Smooth muscle cell (in vitro differentiated cells): ENCODE measurements around the gene GJC2. TPM values are rescaled to one million over a fixed set of nuclear protein-coding genes. Genes with fewer than 3 reads are reported as not detected.

Source experiments
- DNase-seq: peaks from one replicate; lab custom pipeline; 2025; ENCODE audit not compliant: unreplicated experiment; lab: John Stamatoyannopoulos, UW
- H2AFZ ChIP-seq: fragments of 200-600 bp; sonication (generic); 2 replicates; pipeline ENCODE4 v1.6.0; 2016; ENCODE audit warnings: antibody characterized with exemption, low read depth, mild to moderate bottlenecking
- H3F3A ChIP-seq: fragments of 200-600 bp; sonication (generic); 2 replicates; pipeline ENCODE4 v1.6.0; 2017; ENCODE audit warnings: antibody characterized with exemption, low read depth
- H3K27ac ChIP-seq: fragments of 200-600 bp; sonication (generic); 2 replicates; pipeline ENCODE4 v1.5.1; 2016; ENCODE audit warnings: low read depth, mild to moderate bottlenecking
- H3K27me3 ChIP-seq: fragments of 200-600 bp; sonication (generic); 2 replicates; pipeline ENCODE4 v1.6.1; 2016; ENCODE audit warnings: low read depth, mild to moderate bottlenecking
- H3K36me3 ChIP-seq: fragments of 200-600 bp; sonication (generic); 2 replicates; pipeline ENCODE4 v1.5.1; 2016; ENCODE audit warnings: low read depth
- H3K4me1 ChIP-seq: fragments of 200-600 bp; sonication (generic); 2 replicates; pipeline ENCODE4 v1.5.1; 2016; ENCODE audit warnings: low read depth
- H3K4me2 ChIP-seq: fragments of 200-600 bp; sonication (generic); 2 replicates; pipeline ENCODE4 v1.6.0; 2016; ENCODE audit warnings: mild to moderate bottlenecking
- H3K4me3 ChIP-seq: fragments of 200-600 bp; sonication (generic); 2 replicates; pipeline ENCODE4 v1.5.1; 2016; ENCODE audit warnings: mild to moderate bottlenecking
- H3K79me2 ChIP-seq: fragments of 200-600 bp; sonication (generic); 2 replicates; pipeline ENCODE4 v1.6.0; 2016; ENCODE audit warnings: low read depth, mild to moderate bottlenecking
- H3K9ac ChIP-seq: fragments of 200-600 bp; sonication (generic); 2 replicates; pipeline ENCODE4 v1.6.0; 2016; ENCODE audit warnings: low read depth
- H3K9me3 ChIP-seq: fragments of 200-600 bp; sonication (generic); replicated peaks from 2 replicates; pipeline ENCODE4 v1.5.1; 2016; ENCODE audit warnings: low read depth
- H4K20me1 ChIP-seq: fragments of 200-600 bp; sonication (generic); 2 replicates; pipeline ENCODE4 v1.6.0; 2016; ENCODE audit warnings: low read depth
- WGBS: methylation state at CpG from one replicate; pipeline ENCODE4 v1.1.7; 2016; ENCODE audit warnings: low lambda C conversion rate; 5-methylcytosine and 5-hydroxymethylcytosine counted together
- polyA plus RNA-seq: library from polyadenylated mRNA; unstranded; fragments of >200 nt; fragmentation: Nextera tagmentation; extraction: Ambion mirVana; gene quantifications from 2 replicates; pipeline ENCODE4 v1.2.1, GENCODE V29; 2016
- total RNA-seq: library from RNA; depleted of rRNA; stranded (reverse); fragments of >200 nt; gene quantifications from 2 replicates; pipeline ENCODE4 v1.2.3, GENCODE V29; 2014
- TF ChIP-seq, protein P1 (sequence below): fragments of 200-600 bp; sonication (generic); IDR thresholded peaks from 2 replicates; pipeline ENCODE4 v1.5.1; 2017; ENCODE audit warnings: borderline replicate concordance, mild to moderate bottlenecking, antibody characterized with exemption; ENCODE audit not compliant: insufficient read depth, poor library complexity, severe bottlenecking

GJC2 gene
- total and polyA plus RNA-seq, 2 experiments from 2014 or later: 0.29 TPM; not detected in 1

GRCh38 chr1:228101994-228102790 is 47.5 kb upstream of the GJC2 start:
- no peaks in the 10 kb centered on the region for H3K9me3 ChIP-seq
- no peaks in the 10 kb centered on the region for H3K36me3 ChIP-seq
- peaks cover 52% of the 10 kb centered on the region for H3K79me2 ChIP-seq
- TF ChIP-seq, protein P1, sequence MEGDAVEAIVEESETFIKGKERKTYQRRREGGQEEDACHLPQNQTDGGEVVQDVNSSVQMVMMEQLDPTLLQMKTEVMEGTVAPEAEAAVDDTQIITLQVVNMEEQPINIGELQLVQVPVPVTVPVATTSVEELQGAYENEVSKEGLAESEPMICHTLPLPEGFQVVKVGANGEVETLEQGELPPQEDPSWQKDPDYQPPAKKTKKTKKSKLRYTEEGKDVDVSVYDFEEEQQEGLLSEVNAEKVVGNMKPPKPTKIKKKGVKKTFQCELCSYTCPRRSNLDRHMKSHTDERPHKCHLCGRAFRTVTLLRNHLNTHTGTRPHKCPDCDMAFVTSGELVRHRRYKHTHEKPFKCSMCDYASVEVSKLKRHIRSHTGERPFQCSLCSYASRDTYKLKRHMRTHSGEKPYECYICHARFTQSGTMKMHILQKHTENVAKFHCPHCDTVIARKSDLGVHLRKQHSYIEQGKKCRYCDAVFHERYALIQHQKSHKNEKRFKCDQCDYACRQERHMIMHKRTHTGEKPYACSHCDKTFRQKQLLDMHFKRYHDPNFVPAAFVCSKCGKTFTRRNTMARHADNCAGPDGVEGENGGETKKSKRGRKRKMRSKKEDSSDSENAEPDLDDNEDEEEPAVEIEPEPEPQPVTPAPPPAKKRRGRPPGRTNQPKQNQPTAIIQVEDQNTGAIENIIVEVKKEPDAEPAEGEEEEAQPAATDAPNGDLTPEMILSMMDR: peak; percentile 26
- peaks cover 6% of the 10 kb centered on the region for H3K4me1 ChIP-seq
- H2AFZ ChIP-seq: no peak overlapping the region
- peak overlapping the region; percentile 76 for H3K4me3 ChIP-seq
- H3K27ac ChIP-seq: no peak overlapping the region
- no peaks in the 10 kb centered on the region for H3K27me3 ChIP-seq
- peaks cover 23% of the 10 kb centered on the region for H3F3A ChIP-seq
- peaks cover 53% of the 10 kb centered on the region for H4K20me1 ChIP-seq
- H3K4me2 ChIP-seq: peak overlapping the region; percentile 96
- DNase-seq: no peak
- 19% methylated on average over 32 of the region's 73 CpGs for WGBS
- H3K9ac ChIP-seq: peak overlapping the region; percentile 74

GRCh38 chr1:228102791-228103620 is 46.7 kb upstream of the GJC2 start, which contains the start of gene C1orf35:
C1orf35 (minus strand) TSS chr1:228103325; CDS start chr1:228103227, 98 bp downstream.
- H3K4me1 ChIP-seq: peaks cover 6% of the 10 kb centered on the region
- H3K27me3 ChIP-seq: no peaks in the 10 kb centered on the region
- peaks cover 45% of the 10 kb centered on the region for H4K20me1 ChIP-seq
- peak within 1 kb of the TSS; percentile 96 for H3K4me2 ChIP-seq
- peak within 1 kb of the TSS; percentile 76 for H3K4me3 ChIP-seq
- TF ChIP-seq, protein P1: no peak
- WGBS: under 1% methylated on average over 77 of the region's 104 CpGs
- peak; percentile 73 for DNase-seq
- H2AFZ ChIP-seq: peak within 1 kb of the TSS; percentile 72
- peak within 1 kb of the TSS; percentile 55 for H3K27ac ChIP-seq
- peaks cover 15% of the 10 kb centered on the region for H3F3A ChIP-seq
- H3K36me3 ChIP-seq: no peaks in the 10 kb centered on the region
- no peaks in the 10 kb centered on the region for H3K9me3 ChIP-seq
- peaks cover 44% of the 10 kb centered on the region for H3K79me2 ChIP-seq
- H3K9ac ChIP-seq: peak within 1 kb of the TSS; percentile 74

DNA sequence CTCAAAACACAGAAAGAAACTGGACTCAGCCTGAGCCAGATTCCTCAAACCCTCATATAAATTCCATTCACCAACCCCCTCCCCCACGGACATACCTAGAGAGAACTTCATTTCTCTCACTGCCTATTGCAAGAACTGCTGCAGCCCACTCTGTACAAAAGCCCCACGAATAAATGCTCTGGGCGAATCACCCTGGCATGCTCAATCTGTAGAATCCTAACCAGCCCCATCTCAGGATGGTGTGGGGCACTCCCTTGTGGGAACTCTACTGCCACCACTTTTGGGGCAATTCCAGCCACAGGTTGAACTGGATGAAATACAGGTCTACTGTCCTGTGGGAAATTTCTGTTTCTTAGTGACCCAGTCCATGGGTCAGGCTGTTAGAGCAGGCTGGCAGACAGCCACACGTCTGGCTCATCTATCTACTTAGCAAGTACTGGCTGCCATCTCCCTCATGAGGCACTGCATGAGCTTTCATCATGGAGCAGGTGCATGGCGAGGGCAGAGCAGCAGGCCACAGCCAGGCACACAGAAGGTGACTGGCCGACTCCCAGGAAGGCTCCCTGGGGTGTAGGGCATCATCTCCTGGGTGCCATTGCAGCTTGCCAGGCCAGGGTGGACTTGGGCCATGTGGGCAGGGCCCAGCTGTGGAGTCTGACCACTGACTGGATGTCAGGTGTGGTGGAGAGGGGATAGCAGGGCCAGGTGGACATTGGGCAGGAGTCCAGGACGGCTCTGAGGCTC is 45.0 kb upstream of the GJC2 start:
- Histone ChIP-seq H2AFZ (no peak overlapping the region), H3K27me3 (no peaks in the 10 kb centered on the region), H3K9me3 (no peaks in the 10 kb centered on the region), H3K36me3 (no peaks in the 10 kb centered on the region), H3K9ac (no peak overlapping the region), H3K4me2 (no peak overlapping the region), H4K20me1 (peaks cover 28% of the 10 kb centered on the region), H3K79me2 (peaks cover 38% of the 10 kb centered on the region), H3F3A (peaks cover 6% of the 10 kb centered on the region), H3K4me1 (peaks cover 12% of the 10 kb centered on the region), H3K27ac (no peak overlapping the region), H3K4me3 (no peak overlapping the region)
- 88% methylated on average over 7 of the region's 7 CpGs for WGBS
- TF ChIP-seq, protein P1: no peak
- no peak for DNase-seq
